Measurements from ENCODE around the gene SCN4B. TPM values are rescaled to one million over a fixed set of nuclear protein-coding genes. Genes with fewer than 3 reads are reported as not detected.

The SCN4B gene
- total and polyA plus RNA-seq, 2 donors (not counting 3 experiments of a cell fraction or from before 2014, with no cell fraction given), result 0.06 to 0.13 TPM

GRCh38 chr11:118138839-118139420 lies 13.7 kb downstream of the SCN4B start:
- Histone ChIP-seq H3K9me1 (replicated peaks; ENCODE audit: control insufficient read depth, extremely low read depth, insufficient read depth, low read length) (no peaks in the 10 kb centered on the region), H3K79me2 (ENCODE audit: control insufficient read depth, insufficient read depth, low read length) (no peaks in the 10 kb centered on the region), H3K36me3 (ENCODE audit: control insufficient read depth in 2 of 2, extremely low read depth in 1 of 2, insufficient read depth in 2 of 2, low read length in 2 of 2) (no peaks in the 10 kb centered on the region), H3K4me2 (ENCODE audit: insufficient read depth, low read length) (no peak overlapping the region), H2AFZ (ENCODE audit: low read depth, low read length) (no peak overlapping the region), H3K27me3 (ENCODE audit: control insufficient read depth in 2 of 2, insufficient read depth in 2 of 2, low read length in 2 of 2) (peaks cover 14 to 27% of the 10 kb centered on the region in 2 experiments), H3K9ac (replicated peaks; ENCODE audit: extremely low read depth, insufficient read depth, low read length) (no peak overlapping the region), H3K27ac (ENCODE audit: insufficient read depth, low read depth, low read length) (no peak overlapping the region), H3K4me3 (replicated peaks in 1 of 3; ENCODE audit: insufficient read depth in 1 of 3, low read depth in 1 of 3, low read length in 3 of 3) (no peak overlapping the region), H4K20me1 (replicated peaks; ENCODE audit: control insufficient read depth, extremely low read depth, insufficient read depth, low read length) (no peaks in the 10 kb centered on the region), H3K9me3 (replicated peaks; ENCODE audit: control insufficient read depth, insufficient read depth, low read length) (no peaks in the 10 kb centered on the region), H3K4me1 (ENCODE audit: control insufficient read depth, extremely low read depth, insufficient read depth, low read length) (no peaks in the 10 kb centered on the region)
- POLR2A ChIA-PET, result no interaction called here
- BruUV-seq (replicated peaks), result no TSS peak
- FAIRE-seq, result no peak
- dilution Hi-C loops (cut with MboI; ENCODE audit: extremely low pct_ligation_motif_present, low sequenced_read_pairs) (no loop called here), intact Hi-C loops (cut with micrococcal nuclease) (no loop called here)
- TF ChIP-seq CTCF (IDR thresholded peaks at IDR 0.05; ENCODE audit: extremely low read depth in 1 of 2, insufficient read depth in 1 of 2, low read depth in 1 of 2, low read length in 2 of 2) (no peak), MYC (IDR thresholded peaks at IDR 0.05; ENCODE audit: low read depth, low read length) (no peak), FOS (IDR thresholded peaks at IDR 0.05; ENCODE audit: borderline replicate concordance, insufficient read depth, low read length) (no peak), POLR2A (IDR thresholded peaks at IDR 0.05; ENCODE audit: low read depth, low read length) (no peak), JUN (IDR thresholded peaks at IDR 0.05; ENCODE audit: borderline replicate concordance, insufficient read depth, insufficient read length, low read depth) (no peak)
- no peak for DNase-seq (ENCODE audit: low read depth, low spot score)
- CTCF ChIA-PET, result interaction anchor here (1.2 to 2.1 kb wide), 3 partner anchors 32 to 86 kb away, joined by 3 to 14 read pairs (median 6); no protein-coding TSS in a partner anchor

- FAIRE-seq (no peak), DNase-seq (ENCODE audit: low read depth, low spot score) (no peak)
- no peak for TF ChIP-seq POLR2AphosphoS5 (IDR thresholded peaks at IDR 0.05; ENCODE audit: insufficient read depth, low read depth, low read length)
- TF ChIP-seq POLR2A (IDR thresholded peaks at IDR 0.05; ENCODE audit: low read depth, low read length), result no peak
- no peak for TF ChIP-seq GATA2 (IDR thresholded peaks at IDR 0.05; ENCODE audit: insufficient read depth, insufficient read length, low read depth, low read length)
- TF ChIP-seq FOS (IDR thresholded peaks at IDR 0.05; ENCODE audit: borderline replicate concordance, insufficient read depth, low read length), result no peak
- TF ChIP-seq JUN (IDR thresholded peaks at IDR 0.05; ENCODE audit: borderline replicate concordance, insufficient read depth, insufficient read length, low read depth), result no peak
- TF ChIP-seq CTCF (IDR thresholded peaks at IDR 0.05; ENCODE audit: extremely low read depth in 1 of 2, insufficient read depth in 1 of 2, low read depth in 1 of 2, low read length in 2 of 2), result no peak
- TF ChIP-seq EZH2 (IDR thresholded peaks at IDR 0.05; ENCODE audit: borderline replicate concordance, low read depth, low read length, severe bottlenecking), result no peak
- no peak for TF ChIP-seq MAX (IDR thresholded peaks at IDR 0.05; ENCODE audit: insufficient read depth, insufficient read length)
- TF ChIP-seq MYC (IDR thresholded peaks at IDR 0.05; ENCODE audit: low read depth, low read length), result no peak
- H4K20me1 ChIP-seq (replicated peaks; ENCODE audit: control insufficient read depth, extremely low read depth, insufficient read depth, low read length), result no peaks in the 10 kb centered on the region
- no peaks in the 10 kb centered on the region for H3K36me3 ChIP-seq (ENCODE audit: control insufficient read depth in 2 of 2, extremely low read depth in 1 of 2, insufficient read depth in 2 of 2, low read length in 2 of 2)
- no peak overlapping the region for H3K27ac ChIP-seq (ENCODE audit: insufficient read depth, low read depth, low read length)
- no peak overlapping the region for H3K4me2 ChIP-seq (ENCODE audit: insufficient read depth, low read length)
- BruUV-seq (replicated peaks), result no TSS peak
- intact Hi-C loops (cut with micrococcal nuclease), result no loop called here
- H3K9ac ChIP-seq (replicated peaks; ENCODE audit: extremely low read depth, insufficient read depth, low read length), result no peak overlapping the region
- dilution Hi-C loops (cut with MboI; ENCODE audit: extremely low pct_ligation_motif_present, low sequenced_read_pairs), result no loop called here
- CTCF ChIA-PET, result interaction anchor here (1.3 kb wide), 1 partner anchor 35 kb away, joined by 3 read pairs; no protein-coding TSS in a partner anchor
- no peak overlapping the region for H3K4me3 ChIP-seq (replicated peaks in 1 of 3; ENCODE audit: insufficient read depth in 1 of 3, low read depth in 1 of 3, low read length in 3 of 3)
- no peaks in the 10 kb centered on the region for H3K9me1 ChIP-seq (replicated peaks; ENCODE audit: control insufficient read depth, extremely low read depth, insufficient read depth, low read length)
- no peak overlapping the region for H2AFZ ChIP-seq (ENCODE audit: low read depth, low read length)
- H3K9me3 ChIP-seq (replicated peaks; ENCODE audit: control insufficient read depth, insufficient read depth, low read length), result no peaks in the 10 kb centered on the region
- H3K4me1 ChIP-seq (ENCODE audit: control insufficient read depth, extremely low read depth, insufficient read depth, low read length), result no peaks in the 10 kb centered on the region
- POLR2A ChIA-PET, result no interaction called here
- peaks cover 6 to 10% of the 10 kb centered on the region in 2 experiments for H3K27me3 ChIP-seq (ENCODE audit: control insufficient read depth in 2 of 2, insufficient read depth in 2 of 2, low read length in 2 of 2)
- H3K79me2 ChIP-seq (ENCODE audit: control insufficient read depth, insufficient read depth, low read length), result no peaks in the 10 kb centered on the region
Measured at GRCh38 chr11:118136801-118137200, 15.8 kb downstream of the SCN4B start.
